K562 (cell line): ENCODE measurements around the gene RHD. TPM values are rescaled to one million over a fixed set of nuclear protein-coding genes. Genes with fewer than 3 reads are reported as not detected.

Experiments
- NCOR1 ChIP-seq: fragments of 450-650 bp; IDR thresholded peaks from 2 replicates; pipeline ENCODE4 v1.6.1; 2016; ENCODE audit warnings: mild to moderate bottlenecking, moderate library complexity
- RAD51 ChIP-seq: fragments of 450-650 bp; IDR thresholded peaks from 2 replicates; pipeline ENCODE4 v1.7.1; 2016; ENCODE audit warnings: low read depth, mild to moderate bottlenecking, borderline replicate concordance
- SRF ChIP-seq, 2 experiments: fragments of 250-450, 450-650 bp in 1 of 2; sonication (Bioruptor Pico) in 1 of 2; sonication (generic) in 1 of 2; formaldehyde crosslinking; IDR thresholded peaks; 2 replicates each; pipeline versions ENCODE4 v1.5.0 to v1.5.1; 2020 to 2022; ENCODE audit warnings: mild to moderate bottlenecking in 1 of 2, missing genetic modification reagents in 1 of 2
- SUPT5H ChIP-seq: fragments of 450-650 bp; IDR thresholded peaks from 2 replicates; pipeline ENCODE4 v1.6.1; 2016
- TEAD4 ChIP-seq, 2 experiments: sonication (generic) in 1 of 2; formaldehyde crosslinking in 1 of 2; IDR thresholded peaks; 2 replicates each; pipeline versions ENCODE4 v1.6.1 to v1.8.0; 2012 to 2022; ENCODE audit warnings: borderline replicate concordance in 1 of 2, inconsistent platforms in 1 of 2, low read length in 1 of 2, mild to moderate bottlenecking in 1 of 2, missing genetic modification reagents in 1 of 2
- ZNF232 ChIP-seq: sonication (generic); formaldehyde crosslinking; IDR thresholded peaks from 2 replicates; pipeline ENCODE4 v1.8.0; 2022; ENCODE audit warnings: mild to moderate bottlenecking, missing genetic modification reagents
- ZNF586 ChIP-seq: fragments of 450-650 bp; formaldehyde crosslinking; conservative IDR thresholded peaks from 2 replicates; pipeline ENCODE4 v1.4.0; 2020; ENCODE audit warnings: mild to moderate bottlenecking, moderate library complexity
- polyA plus RNA-seq, 8 experiments: library from polyadenylated mRNA; depleted of rRNA in 4 of 8; stranded (reverse) in 5 of 8; unstranded in 3 of 8; fragments of >200 nt; fragmentation: Nextera tagmentation in 2 of 8; fragmentation: Illumina TruSeq in 1 of 8; extraction: Ambion mirVana in 2 of 8; extraction: Trizol in 1 of 8; gene quantifications; 2 replicates each; pipeline versions ENCODE4 v1.2.1 to v1.2.3, GENCODE V29; 2011 to 2014; ENCODE audit warnings: inconsistent platforms in 1 of 8, missing spikeins in 1 of 8
- total RNA-seq, 7 experiments: library from RNA; depleted of rRNA in 6 of 7; stranded (reverse); fragments of >200 nt in 6 of 7; fragmentation: Illumina TruSeq in 2 of 7; extraction: Trizol in 2 of 7; gene quantifications; 2 replicates each; pipeline versions ENCODE4 v1.2.1 to v1.2.3, GENCODE V29; 2011 to 2021; ENCODE audit warnings: low replicate concordance in 1 of 7
- TF ChIP-seq, protein P1 (sequence below): IDR thresholded peaks from 2 replicates; pipeline ENCODE4 v1.6.1; 2016; ENCODE audit warnings: missing genetic modification characterization, missing compliant biosample characterization
- TF ChIP-seq, protein P2 (sequence below): fragments of 250-450 bp; sonication (Bioruptor Pico); IDR thresholded peaks from 2 replicates; pipeline ENCODE4 v1.5.0; 2022; ENCODE audit warnings: mild to moderate bottlenecking
- TF ChIP-seq, protein P3 (sequence below), 2 experiments: IDR thresholded peaks; 2 replicates each; pipeline ENCODE4 v1.6.1; 2012; ENCODE audit warnings: improper control_type of control experiment in 2 of 2, low read depth in 2 of 2, low read length in 2 of 2, borderline replicate concordance in 1 of 2
- TF ChIP-seq, protein P4 (sequence below): fragments of 450-650 bp; formaldehyde crosslinking; IDR thresholded peaks from 2 replicates; pipeline ENCODE4 v1.4.0; 2022; ENCODE audit warnings: missing genetic modification characterization
- TF ChIP-seq, protein P5 (sequence below): sonication (generic); formaldehyde crosslinking; IDR thresholded peaks from 2 replicates; pipeline ENCODE4 v1.8.1; 2023; ENCODE audit warnings: missing genetic modification reagents, mild to moderate bottlenecking, borderline replicate concordance

Gene RHD
- total and polyA plus RNA-seq, 9 of the 15 experiments (the other 6 are each of a cell fraction or from before 2014, with no cell fraction given): 8.8 to 32.4 (median 15.0) TPM

DNA sequence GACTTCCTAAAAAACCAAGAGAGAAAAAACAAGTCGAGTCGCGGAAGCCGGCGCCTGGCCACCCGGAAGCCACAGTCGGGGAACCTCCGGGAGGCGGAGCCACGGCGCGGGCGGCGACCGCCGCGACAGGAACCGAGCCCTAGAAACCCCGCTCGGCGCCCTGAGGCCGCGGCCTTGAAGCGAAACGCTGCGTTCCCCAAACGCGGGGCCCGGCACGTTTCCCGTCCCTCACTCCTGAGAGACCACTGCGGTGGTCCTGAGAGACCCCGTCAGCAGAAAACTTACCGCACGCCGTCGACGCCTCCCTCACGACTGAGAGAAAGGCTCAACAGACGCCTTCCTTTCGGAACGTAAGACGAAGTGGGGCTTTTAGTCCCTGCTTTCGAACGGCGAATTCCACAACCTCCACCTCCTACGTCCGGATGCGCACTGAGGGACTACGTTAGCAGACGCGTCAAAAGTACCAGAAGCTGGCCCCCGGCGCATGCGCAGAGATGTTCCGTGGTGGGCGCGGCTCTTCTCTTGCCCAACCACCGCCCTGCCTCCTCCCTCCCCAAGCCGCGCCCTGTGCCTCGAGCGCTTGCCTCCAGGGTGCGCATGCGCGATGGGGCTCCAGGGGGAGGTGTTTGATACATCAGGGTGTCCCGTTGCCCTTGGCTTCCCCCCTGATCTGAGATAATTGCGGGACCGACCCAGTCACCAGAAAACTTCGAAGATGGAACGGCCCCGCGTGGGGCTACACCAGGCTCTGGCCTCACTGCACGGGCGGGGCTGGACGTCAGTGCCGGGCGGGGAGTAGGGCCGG lies 25.1 kb upstream of the RHD start, which contains the start of gene RSRP1 (continued):
- 0 out of 2 replicates have a peak, but pooled peaks have one; percentile 48 for TF ChIP-seq TEAD4 (IDR thresholded peaks at IDR 0.05; ENCODE audit: low read length)
- no peak for TF ChIP-seq TEAD4 (CRISPR knock-in tag; IDR thresholded peaks at IDR 0.05; ENCODE audit: borderline replicate concordance)
- TF ChIP-seq, protein P1, sequence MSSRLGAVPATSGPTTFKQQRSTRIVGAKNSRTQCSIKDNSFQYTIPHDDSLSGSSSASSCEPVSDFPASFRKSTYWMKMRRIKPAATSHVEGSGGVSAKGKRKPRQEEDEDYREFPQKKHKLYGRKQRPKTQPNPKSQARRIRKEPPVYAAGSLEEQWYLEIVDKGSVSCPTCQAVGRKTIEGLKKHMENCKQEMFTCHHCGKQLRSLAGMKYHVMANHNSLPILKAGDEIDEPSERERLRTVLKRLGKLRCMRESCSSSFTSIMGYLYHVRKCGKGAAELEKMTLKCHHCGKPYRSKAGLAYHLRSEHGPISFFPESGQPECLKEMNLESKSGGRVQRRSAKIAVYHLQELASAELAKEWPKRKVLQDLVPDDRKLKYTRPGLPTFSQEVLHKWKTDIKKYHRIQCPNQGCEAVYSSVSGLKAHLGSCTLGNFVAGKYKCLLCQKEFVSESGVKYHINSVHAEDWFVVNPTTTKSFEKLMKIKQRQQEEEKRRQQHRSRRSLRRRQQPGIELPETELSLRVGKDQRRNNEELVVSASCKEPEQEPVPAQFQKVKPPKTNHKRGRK: no peak
- TF ChIP-seq, protein P2, sequence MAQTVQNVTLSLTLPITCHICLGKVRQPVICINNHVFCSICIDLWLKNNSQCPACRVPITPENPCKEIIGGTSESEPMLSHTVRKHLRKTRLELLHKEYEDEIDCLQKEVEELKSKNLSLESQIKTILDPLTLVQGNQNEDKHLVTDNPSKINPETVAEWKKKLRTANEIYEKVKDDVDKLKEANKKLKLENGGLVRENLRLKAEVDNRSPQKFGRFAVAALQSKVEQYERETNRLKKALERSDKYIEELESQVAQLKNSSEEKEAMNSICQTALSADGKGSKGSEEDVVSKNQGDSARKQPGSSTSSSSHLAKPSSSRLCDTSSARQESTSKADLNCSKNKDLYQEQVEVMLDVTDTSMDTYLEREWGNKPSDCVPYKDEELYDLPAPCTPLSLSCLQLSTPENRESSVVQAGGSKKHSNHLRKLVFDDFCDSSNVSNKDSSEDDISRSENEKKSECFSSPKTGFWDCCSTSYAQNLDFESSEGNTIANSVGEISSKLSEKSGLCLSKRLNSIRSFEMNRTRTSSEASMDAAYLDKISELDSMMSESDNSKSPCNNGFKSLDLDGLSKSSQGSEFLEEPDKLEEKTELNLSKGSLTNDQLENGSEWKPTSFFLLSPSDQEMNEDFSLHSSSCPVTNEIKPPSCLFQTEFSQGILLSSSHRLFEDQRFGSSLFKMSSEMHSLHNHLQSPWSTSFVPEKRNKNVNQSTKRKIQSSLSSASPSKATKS: no peak
- peak; percentile 39; the same call in 1 of the 2 replicates for TF ChIP-seq NCOR1
- peak in 1 of 2 experiments; percentile 51; a peak in 1 of 4 replicates for TF ChIP-seq SRF (CRISPR knock-in tag; IDR thresholded peaks at IDR 0.05)
- TF ChIP-seq, protein P3, sequence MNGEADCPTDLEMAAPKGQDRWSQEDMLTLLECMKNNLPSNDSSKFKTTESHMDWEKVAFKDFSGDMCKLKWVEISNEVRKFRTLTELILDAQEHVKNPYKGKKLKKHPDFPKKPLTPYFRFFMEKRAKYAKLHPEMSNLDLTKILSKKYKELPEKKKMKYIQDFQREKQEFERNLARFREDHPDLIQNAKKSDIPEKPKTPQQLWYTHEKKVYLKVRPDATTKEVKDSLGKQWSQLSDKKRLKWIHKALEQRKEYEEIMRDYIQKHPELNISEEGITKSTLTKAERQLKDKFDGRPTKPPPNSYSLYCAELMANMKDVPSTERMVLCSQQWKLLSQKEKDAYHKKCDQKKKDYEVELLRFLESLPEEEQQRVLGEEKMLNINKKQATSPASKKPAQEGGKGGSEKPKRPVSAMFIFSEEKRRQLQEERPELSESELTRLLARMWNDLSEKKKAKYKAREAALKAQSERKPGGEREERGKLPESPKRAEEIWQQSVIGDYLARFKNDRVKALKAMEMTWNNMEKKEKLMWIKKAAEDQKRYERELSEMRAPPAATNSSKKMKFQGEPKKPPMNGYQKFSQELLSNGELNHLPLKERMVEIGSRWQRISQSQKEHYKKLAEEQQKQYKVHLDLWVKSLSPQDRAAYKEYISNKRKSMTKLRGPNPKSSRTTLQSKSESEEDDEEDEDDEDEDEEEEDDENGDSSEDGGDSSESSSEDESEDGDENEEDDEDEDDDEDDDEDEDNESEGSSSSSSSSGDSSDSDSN (IDR thresholded peaks at IDR 0.05; ENCODE audit: borderline replicate concordance in 1 of 2, low read depth in 2 of 2, low read length in 2 of 2): peak; percentile 8 to 77; a peak in 2 of 4 replicates
- TF ChIP-seq SUPT5H: peak; percentile 100
- TF ChIP-seq RAD51: no peak
- no peak for TF ChIP-seq ZNF586 (CRISPR knock-in tag)
- TF ChIP-seq ZNF232 (CRISPR knock-in tag): no peak
- TF ChIP-seq, protein P4, sequence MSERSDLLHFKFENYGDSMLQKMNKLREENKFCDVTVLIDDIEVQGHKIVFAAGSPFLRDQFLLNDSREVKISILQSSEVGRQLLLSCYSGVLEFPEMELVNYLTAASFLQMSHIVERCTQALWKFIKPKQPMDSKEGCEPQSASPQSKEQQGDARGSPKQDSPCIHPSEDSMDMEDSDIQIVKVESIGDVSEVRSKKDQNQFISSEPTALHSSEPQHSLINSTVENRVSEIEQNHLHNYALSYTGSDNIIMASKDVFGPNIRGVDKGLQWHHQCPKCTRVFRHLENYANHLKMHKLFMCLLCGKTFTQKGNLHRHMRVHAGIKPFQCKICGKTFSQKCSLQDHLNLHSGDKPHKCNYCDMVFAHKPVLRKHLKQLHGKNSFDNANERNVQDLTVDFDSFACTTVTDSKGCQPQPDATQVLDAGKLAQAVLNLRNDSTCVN (CRISPR knock-in tag): peak; percentile 85; the same call in 1 of the 2 replicates
- TF ChIP-seq, protein P5, sequence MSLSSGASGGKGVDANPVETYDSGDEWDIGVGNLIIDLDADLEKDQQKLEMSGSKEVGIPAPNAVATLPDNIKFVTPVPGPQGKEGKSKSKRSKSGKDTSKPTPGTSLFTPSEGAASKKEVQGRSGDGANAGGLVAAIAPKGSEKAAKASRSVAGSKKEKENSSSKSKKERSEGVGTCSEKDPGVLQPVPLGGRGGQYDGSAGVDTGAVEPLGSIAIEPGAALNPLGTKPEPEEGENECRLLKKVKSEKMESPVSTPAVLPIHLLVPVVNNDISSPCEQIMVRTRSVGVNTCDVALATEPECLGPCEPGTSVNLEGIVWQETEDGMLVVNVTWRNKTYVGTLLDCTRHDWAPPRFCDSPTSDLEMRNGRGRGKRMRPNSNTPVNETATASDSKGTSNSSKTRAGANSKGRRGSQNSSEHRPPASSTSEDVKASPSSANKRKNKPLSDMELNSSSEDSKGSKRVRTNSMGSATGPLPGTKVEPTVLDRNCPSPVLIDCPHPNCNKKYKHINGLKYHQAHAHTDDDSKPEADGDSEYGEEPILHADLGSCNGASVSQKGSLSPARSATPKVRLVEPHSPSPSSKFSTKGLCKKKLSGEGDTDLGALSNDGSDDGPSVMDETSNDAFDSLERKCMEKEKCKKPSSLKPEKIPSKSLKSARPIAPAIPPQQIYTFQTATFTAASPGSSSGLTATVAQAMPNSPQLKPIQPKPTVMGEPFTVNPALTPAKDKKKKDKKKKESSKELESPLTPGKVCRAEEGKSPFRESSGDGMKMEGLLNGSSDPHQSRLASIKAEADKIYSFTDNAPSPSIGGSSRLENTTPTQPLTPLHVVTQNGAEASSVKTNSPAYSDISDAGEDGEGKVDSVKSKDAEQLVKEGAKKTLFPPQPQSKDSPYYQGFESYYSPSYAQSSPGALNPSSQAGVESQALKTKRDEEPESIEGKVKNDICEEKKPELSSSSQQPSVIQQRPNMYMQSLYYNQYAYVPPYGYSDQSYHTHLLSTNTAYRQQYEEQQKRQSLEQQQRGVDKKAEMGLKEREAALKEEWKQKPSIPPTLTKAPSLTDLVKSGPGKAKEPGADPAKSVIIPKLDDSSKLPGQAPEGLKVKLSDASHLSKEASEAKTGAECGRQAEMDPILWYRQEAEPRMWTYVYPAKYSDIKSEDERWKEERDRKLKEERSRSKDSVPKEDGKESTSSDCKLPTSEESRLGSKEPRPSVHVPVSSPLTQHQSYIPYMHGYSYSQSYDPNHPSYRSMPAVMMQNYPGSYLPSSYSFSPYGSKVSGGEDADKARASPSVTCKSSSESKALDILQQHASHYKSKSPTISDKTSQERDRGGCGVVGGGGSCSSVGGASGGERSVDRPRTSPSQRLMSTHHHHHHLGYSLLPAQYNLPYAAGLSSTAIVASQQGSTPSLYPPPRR (CRISPR knock-in tag): peak; percentile 17; the same call in 1 of the 2 replicates
